ENCODE data around the gene MMP20.
"Not testable (repeated sequence)": the region's sequence is repeated elsewhere in the genome, so short reads cannot be mapped to it uniquely, and the experiment has no call there.

MMP20 gene

GRCh38 chr11:102625177-102625576 is at the start of gene MMP20:
Gene MMP20, minus strand, starts transcription at chr11:102625332. Its CDS starts 13 bp downstream, at chr11:102625319.
- no peak for DNase-seq (ENCODE audit: low read depth)

- no peak for DNase-seq (ENCODE audit: low read depth)
Observed at GRCh38 chr11:102669664-102670063, 44.5 kb upstream of the MMP20 start.

GRCh38 chr11:102666331-102666957 is 41.3 kb upstream of the MMP20 start:
- no peak for DNase-seq (ENCODE audit: low read depth)

GRCh38 chr11:102664001-102664752 is 39.0 kb upstream of the MMP20 start:
- DNase-seq (ENCODE audit: low read depth), result no peak

- DNase-seq (ENCODE audit: low read depth), result no peak
Observed at GRCh38 chr11:102662607-102663006, 37.5 kb upstream of the MMP20 start.

- no peak for DNase-seq (ENCODE audit: low read depth)
Observed at GRCh38 chr11:102661040-102661439, 35.9 kb upstream of the MMP20 start.

- DNase-seq (ENCODE audit: low read depth), result no peak
Observed at GRCh38 chr11:102656528-102656927, 31.4 kb upstream of the MMP20 start.

GRCh38 chr11:102655547-102655946 is 30.4 kb upstream of the MMP20 start:
- no peak for DNase-seq (ENCODE audit: low read depth)

- DNase-seq (ENCODE audit: low read depth), result no peak
Observed at GRCh38 chr11:102654761-102655160, 29.6 kb upstream of the MMP20 start.

- DNase-seq (ENCODE audit: low read depth), result no peak
Observed at GRCh38 chr11:102653744-102654291, 28.7 kb upstream of the MMP20 start.

- no peak for DNase-seq (ENCODE audit: low read depth)
Observed at GRCh38 chr11:102647430-102647829, 22.3 kb upstream of the MMP20 start.

GRCh38 chr11:102643941-102644340 is 18.8 kb upstream of the MMP20 start:
- no peak for DNase-seq (ENCODE audit: low read depth)

GRCh38 chr11:102640946-102641345 is 15.8 kb upstream of the MMP20 start:
- no peak for DNase-seq (ENCODE audit: low read depth)

- no peak for DNase-seq (ENCODE audit: low read depth)
Observed at GRCh38 chr11:102639656-102640055, 14.5 kb upstream of the MMP20 start.

- no peak for DNase-seq (ENCODE audit: low read depth)
Observed at GRCh38 chr11:102637731-102638130, 12.6 kb upstream of the MMP20 start.

- DNase-seq (ENCODE audit: low read depth), result no peak
Observed at GRCh38 chr11:102633385-102634026, 8.4 kb upstream of the MMP20 start.

GRCh38 chr11:102632026-102632425 is 6.9 kb upstream of the MMP20 start:
- no peak for DNase-seq (ENCODE audit: low read depth)

- no peak for DNase-seq (ENCODE audit: low read depth)
Observed at GRCh38 chr11:102630598-102631448, 5.7 kb upstream of the MMP20 start.

- not testable (repeated sequence) for DNase-seq (ENCODE audit: low read depth)
Observed at GRCh38 chr11:102629908-102630307, 4.8 kb upstream of the MMP20 start.

- DNase-seq (ENCODE audit: low read depth), result no peak
Observed at GRCh38 chr11:102626676-102627075, 1.5 kb upstream of the MMP20 start.

GRCh38 chr11:102623998-102624397 is 1.1 kb downstream of the MMP20 start:
- no peak for DNase-seq (ENCODE audit: low read depth)

- no peak for DNase-seq (ENCODE audit: low read depth)
Observed at GRCh38 chr11:102623128-102623527, 2.0 kb downstream of the MMP20 start.

Data from T-helper 22 cell (primary cell).